HG03558 (cell line): ENCODE measurements around the gene HACD4.
A peak's percentile ranks its signal among the peaks of the same experiment; 100 is the strongest.

Source experiments
- ATAC-seq: cut with Tn5 transposase; IDR thresholded peaks from one replicate; pipeline ENCODE4 v1.9.1; 2021; ENCODE audit warnings: moderate number of reproducible peaks; ENCODE audit not compliant: unreplicated experiment; ENCODE audit errors: extremely low read depth

Gene HACD4, protein sequence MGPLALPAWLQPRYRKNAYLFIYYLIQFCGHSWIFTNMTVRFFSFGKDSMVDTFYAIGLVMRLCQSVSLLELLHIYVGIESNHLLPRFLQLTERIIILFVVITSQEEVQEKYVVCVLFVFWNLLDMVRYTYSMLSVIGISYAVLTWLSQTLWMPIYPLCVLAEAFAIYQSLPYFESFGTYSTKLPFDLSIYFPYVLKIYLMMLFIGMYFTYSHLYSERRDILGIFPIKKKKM

GRCh38 chr9:21031091-21031807, at the start of gene HACD4:
Gene HACD4, minus strand, starts transcription at chr9:21031640. Its CDS starts 50 bp downstream, at chr9:21031590.
- peak; percentile 52 for ATAC-seq

DNA sequence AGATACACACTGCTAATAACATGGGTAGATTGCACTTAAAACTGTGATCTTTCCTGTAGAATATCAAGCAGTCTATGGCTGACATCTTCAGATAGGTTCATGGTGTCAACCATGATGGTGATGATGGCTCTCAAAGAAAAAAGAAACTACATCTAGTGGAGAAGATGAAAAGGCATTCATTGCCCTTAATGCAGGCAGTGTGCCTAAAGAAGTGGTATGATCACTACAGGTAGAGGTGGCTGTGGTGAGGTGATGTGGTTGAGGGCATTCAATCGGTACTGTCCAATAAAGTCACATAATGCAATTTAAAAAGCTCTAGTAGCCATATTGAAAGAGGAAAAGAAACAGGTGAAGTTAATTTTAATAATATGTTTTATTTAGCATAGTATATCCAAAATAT, 49.4 kb upstream of the HACD4 start:
- no peak for ATAC-seq

- no peak for ATAC-seq
Observed at GRCh38 chr9:21078702-21079101, 47.3 kb upstream of the HACD4 start.

- no peak for ATAC-seq
Observed at GRCh38 chr9:21077781-21078180, 46.3 kb upstream of the HACD4 start, which contains the start of gene IFNB1. Gene IFNB1, minus strand, starts transcription at chr9:21077942. Its CDS starts 73 bp downstream, at chr9:21077869.

- ATAC-seq = no peak
Observed at GRCh38 chr9:21075484-21075883, 44.0 kb upstream of the HACD4 start.

DNA sequence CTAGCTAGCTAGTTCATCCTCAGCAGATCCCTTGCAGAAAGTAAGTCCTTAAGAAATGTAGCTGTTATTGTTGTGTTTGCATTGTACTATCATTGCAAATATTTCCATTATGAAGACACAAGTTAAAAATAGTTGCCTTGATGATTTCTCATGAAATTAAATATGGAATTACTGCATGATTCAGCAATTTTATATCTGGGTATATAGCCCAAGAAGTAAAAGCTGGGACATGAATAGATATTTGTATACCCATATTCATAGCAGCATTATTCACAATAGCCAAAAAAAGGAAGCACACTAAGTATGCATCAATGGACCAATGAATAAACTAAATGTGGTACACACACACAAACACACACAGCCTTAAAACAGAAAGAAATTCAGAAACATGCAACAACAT, 39.5 kb upstream of the HACD4 start:
- ATAC-seq = no peak

- ATAC-seq = no peak
Observed at GRCh38 chr9:21070171-21070571, 38.7 kb upstream of the HACD4 start.

DNA sequence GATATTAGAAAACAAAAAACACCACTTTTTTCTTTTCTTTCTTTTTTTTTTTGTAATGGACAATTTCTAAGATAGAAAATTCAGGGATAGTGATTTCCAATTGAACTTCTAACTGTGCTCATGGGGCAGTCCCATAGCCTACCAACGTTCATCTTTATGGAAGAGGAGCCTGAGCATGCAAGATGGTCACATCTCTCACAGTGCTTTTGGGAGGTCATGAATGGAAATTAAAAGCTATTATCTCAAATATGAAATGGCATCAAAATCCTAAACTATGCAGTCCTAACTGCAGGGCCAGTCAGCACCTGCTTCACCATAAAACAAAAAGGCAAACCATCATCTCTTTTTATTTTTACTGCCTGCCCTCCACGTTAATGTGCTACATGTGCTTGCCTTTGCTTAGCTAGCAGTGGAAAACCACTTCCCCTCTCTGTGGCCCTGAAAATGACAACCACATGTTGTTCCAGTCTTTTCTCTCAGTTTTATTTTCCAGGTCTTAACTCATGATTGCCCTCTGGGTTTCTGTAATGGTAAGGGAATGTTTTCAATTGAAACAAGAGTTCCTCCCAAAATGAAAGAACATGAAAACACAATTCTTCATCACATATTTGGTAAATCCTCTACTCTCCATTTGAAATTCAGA, 29.6 kb upstream of the HACD4 start:
- peak; percentile 64 for ATAC-seq

DNA sequence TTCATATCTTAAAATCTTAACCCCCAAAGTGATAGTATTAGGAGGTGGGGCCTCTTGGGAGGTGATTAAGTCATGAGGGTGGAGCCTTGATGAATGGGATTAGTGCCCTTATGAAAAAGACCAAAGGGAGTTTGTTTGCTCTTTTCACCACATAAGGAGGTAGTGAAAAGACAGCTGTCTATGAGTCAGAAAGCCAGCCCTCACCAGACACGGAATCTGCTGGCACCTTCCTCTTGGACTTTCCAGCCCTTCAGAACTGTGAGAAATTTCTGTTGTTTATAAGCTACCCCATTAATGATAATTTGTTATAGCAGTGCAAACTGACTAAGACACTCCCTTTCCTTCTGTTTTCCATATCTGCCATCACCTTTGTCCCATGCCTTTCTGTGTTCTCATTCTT, 25.5 kb upstream of the HACD4 start:
- ATAC-seq = no peak

DNA sequence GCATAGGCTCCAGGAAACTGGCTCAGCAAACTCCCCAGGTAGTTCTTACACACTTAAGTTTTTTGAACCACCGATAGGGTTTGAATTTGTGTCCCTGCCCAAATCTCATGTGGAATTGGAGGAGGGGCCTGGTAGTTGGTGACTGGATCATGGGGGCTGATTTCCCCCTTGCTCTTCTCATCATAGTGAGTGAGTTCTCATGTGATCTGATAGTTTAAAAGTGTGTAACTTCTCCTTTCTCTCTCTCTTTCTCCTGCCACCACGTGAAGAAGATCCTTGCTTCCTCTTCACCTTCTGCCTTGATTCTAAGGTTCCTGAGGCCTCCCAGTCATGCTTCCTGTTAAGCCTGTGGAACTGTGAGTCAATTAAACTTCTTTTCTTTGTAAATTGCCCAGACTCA, 22.4 kb upstream of the HACD4 start:
- no peak for ATAC-seq

GRCh38 chr9:21047281-21047691, 15.8 kb upstream of the HACD4 start:
- ATAC-seq = no peak

DNA sequence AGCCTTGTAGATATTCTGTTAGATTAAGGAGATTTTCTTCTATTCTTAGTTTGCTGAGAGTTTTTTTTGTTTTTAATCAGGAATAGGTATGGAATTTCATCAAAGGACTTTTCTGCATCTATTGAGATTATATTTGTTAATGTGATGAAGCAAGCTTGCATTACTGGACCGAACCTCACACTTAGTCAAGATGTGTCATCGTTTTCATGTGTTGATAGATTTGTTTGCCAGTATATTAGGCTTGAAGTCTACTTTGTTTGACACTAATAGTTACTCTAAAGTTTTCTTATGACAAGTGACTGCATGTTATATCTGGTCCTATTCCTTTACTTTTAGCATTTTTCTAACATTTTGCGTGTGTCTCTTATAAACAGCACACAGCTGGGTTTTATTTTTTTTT, 12.4 kb upstream of the HACD4 start:
- no peak for ATAC-seq

DNA sequence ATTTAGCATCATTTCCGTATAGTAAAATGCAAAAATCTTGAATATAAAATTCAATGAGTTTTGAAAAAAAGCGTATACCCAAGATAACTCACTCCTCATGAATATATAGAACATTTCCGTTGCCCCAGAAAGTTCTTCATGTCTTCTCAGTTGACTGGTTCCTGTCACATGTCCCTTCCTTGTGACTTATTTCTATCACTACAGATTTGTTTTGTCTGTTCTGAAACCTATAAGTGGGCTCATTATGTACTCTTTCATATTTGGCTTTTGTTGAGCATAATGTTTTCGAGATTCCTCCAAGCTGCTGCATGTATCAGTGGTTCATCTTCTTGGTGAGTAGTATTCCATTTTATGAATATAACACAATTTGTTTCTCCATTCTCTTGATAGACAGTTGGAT, 11.0 kb upstream of the HACD4 start:
- no peak for ATAC-seq

DNA sequence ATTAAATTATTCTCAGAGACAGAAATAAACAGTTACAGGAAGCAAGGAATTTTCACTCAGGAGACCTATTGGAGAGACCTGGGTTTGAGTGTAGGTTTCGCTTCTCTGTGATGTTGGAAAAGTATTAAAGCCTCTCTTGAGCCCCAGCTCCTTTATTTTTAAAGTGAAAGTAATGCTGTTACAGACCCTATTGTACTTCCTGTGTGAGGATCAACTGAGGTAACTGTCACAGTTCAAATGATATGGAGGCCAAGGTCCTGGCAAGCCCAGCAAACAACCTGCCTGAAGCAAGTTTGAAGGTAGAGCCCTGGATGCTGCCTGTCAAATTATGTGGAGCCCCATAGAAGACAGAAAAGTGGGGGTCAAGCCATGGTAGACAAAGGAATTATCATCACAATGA, 7.9 kb upstream of the HACD4 start:
- no peak for ATAC-seq

- no peak for ATAC-seq
Observed at GRCh38 chr9:21037278-21037677, 5.8 kb upstream of the HACD4 start.

DNA sequence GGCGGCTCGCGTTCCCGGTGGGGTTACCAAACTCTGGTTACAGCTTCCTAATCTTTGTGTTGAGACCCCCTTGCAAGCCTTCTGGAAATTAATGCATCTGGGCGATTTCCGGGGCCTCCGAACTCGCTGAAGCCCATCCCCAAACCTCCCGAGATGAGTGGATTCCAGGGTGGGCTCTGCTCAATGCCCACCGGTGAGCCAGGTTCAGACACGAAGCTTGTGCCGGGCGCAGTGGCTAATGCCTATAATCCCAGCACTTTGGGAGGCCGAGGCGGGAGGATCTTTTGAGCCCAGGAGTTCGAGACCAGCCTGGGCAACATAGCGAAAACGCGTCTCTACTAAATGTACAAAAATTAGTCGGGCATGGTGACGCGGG, 356 bp upstream of the HACD4 start:
- no peak for ATAC-seq

- ATAC-seq = peak; percentile 79
Observed at GRCh38 chr9:21030389-21031035, 928 bp downstream of the HACD4 start.

DNA sequence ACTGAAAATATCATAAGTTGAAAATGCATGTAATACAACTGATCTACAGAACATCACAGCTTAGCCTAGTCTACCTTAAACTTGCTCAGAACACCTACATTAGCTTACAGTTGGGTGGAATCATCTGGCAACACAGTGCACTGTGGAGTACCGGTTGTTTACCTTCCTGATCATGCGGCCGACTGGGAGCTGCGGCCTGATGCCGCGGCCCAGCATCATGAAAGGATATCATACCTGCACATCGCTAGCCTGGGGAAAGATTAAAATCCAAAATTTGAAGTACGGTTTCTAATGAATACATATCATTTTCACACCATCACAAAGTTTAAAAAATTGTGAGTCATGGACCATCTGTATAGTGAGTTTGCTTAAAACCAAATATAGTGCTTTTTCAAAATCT, 1.8 kb downstream of the HACD4 start:
- no peak for ATAC-seq

DNA sequence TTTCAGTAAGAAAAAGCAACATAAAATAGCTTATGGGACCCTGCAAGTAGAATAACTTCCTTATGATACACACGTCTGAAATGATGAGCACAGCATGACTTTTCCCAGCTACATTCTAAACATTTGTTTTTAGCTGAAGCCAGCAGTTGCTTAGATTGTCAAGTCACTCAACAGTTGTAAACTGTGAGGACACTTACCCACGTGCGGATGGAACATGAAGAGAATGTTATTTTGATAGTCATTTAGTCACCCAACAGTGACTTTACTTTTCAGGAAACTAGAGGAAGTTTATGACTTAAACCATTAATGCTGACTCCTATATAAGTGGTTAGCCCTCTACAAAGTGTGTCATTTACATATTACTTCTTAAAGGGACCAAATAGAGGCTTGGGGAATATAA, 3.0 kb downstream of the HACD4 start:
- no peak for ATAC-seq

DNA sequence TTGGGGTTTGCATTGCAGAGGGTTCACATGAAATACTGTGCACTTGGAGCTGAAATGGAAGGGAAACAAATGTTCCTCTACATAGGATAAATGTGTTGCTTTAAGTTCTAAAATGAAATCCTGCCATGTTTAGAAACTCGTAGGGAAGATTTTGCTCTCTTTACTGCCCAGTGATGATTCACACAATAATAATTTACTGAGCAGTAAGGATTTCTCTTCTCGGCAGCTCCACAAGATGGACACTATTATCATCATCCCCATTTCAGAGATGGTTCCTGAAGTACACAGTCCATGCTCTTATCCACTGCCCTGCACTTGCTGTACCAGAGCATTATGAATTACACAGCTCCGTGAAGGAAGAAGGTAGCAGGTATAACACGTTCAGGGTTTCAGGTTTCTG, 4.1 kb downstream of the HACD4 start:
- ATAC-seq = no peak

GRCh38 chr9:21023861-21024260, 7.6 kb downstream of the HACD4 start:
- no peak for ATAC-seq
